GM19193 (cell line): Measurements from ENCODE around the gene TSPAN6.

Experiments
- POLR2A ChIP-seq: IDR thresholded peaks from 4 replicates; pipeline ENCODE4 v1.6.1; 2011; ENCODE audit not compliant: insufficient read depth, insufficient read length; ENCODE audit errors: extremely low read depth

TSPAN6 gene

GRCh38 chrX:100654261-100654660 is 17.7 kb upstream of the TSPAN6 start:
- no peak for TF ChIP-seq POLR2A

GRCh38 chrX:100652266-100652665 is 15.7 kb upstream of the TSPAN6 start:
- no peak for TF ChIP-seq POLR2A

GRCh38 chrX:100650841-100651240 is 14.2 kb upstream of the TSPAN6 start:
- no peak for TF ChIP-seq POLR2A

GRCh38 chrX:100649550-100650356 is 13.1 kb upstream of the TSPAN6 start:
- TF ChIP-seq POLR2A = no peak

DNA sequence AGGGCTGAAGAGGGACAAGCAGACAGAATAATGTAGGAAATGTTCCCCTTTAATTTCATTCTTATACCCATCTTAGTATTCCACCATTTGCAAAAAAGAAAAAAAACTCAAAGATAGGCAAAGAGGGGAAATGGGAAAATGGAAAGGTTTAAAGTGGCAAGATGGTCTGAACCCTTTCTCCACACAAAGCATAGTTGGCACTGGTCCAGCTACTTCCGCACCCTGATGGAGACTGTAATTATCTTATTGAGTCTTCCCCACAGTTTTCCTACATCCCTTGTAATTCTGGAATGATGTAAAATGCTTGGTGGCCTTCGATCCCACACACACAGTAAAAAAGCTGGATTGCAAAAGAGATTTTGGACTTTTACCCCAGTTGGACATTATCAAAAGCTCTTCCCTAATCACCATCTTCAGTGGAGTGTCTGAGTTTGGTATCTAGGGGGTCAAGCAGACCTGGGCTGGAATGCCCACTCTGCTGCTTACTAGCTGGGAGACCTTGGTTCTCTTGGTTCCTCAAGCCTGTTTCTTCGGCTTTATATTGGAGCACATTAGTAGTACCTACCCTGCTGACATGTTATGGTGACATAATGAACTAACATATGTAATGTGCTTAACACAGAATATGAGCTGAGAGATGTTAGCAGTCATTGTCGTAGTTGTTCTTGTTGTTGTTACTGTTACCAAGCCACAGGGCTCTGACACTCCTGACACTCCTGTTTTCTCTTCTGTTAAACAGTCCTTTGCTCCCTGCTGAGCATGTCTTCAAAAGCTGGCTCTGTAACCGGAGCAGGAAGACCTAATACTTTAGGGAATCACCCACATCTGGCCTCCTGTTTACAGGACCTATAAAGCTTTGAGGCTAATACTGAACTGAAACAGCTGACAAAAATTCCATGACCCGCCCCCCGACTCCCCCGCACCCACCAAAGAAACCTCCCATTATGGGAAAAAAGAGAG is 12.1 kb upstream of the TSPAN6 start:
- no peak for TF ChIP-seq POLR2A

- TF ChIP-seq POLR2A = no peak
Observed at GRCh38 chrX:100647739-100648138, 11.1 kb upstream of the TSPAN6 start.

- no peak for TF ChIP-seq POLR2A
Observed at GRCh38 chrX:100647095-100647494, 10.5 kb upstream of the TSPAN6 start.

- no peak for TF ChIP-seq POLR2A
Observed at GRCh38 chrX:100645106-100645505, 8.5 kb upstream of the TSPAN6 start.

GRCh38 chrX:100643956-100644860 is 7.6 kb upstream of the TSPAN6 start, which contains the start of gene SRPX2:
Gene SRPX2, plus strand, starts transcription at chrX:100644199. Its CDS starts 2,124 bp downstream, at chrX:100646323.
- no peak for TF ChIP-seq POLR2A

GRCh38 chrX:100643212-100643611 is 6.6 kb upstream of the TSPAN6 start:
- no peak for TF ChIP-seq POLR2A

DNA sequence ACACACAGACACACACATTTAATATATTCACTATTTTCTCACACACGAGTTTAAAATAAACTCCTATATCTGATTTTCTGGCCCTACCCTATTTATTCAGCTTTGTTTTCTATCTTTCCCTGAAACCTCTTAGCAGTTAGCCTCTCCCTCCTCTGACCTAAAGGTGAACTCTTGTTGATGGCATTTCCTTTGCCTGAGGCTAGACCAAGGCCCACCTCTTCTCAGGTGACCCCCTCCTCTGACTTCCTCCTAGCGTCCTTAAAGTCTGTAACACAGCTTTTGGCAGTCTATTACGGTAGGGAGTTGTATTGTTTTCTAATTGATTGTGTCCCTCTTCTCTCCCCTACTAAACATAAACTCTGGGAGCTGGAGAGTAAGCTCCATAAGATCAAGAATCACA is 5.7 kb upstream of the TSPAN6 start:
- TF ChIP-seq POLR2A = no peak

- TF ChIP-seq POLR2A = no peak
Observed at GRCh38 chrX:100635989-100636320, 651 bp downstream of the TSPAN6 start.

- no peak for TF ChIP-seq POLR2A
Observed at GRCh38 chrX:100635040-100635439, 1.6 kb downstream of the TSPAN6 start.

DNA sequence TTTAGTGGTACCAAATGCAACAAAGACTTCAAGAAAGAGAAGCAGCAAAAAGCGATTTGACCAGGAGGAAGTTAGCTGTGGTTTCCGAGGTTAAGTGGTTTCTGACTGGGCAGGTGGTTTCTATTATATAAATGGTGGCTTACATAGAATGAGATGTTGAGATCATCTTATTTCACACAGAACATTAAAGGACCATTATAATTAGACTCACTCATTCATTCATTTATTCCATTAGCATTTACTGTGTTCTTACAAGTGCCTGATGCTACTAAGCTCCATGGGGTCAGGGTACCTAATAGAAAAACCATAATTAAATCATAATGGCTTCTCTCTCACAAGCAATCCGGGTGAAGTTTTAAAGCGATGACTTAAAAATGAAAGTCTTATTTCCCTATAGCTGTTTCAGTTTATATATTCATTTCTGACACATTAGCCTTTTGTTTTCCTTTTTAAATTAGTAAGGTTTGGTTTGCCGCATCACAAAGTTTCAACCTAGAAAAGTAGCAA is 10.6 kb downstream of the TSPAN6 start:
- TF ChIP-seq POLR2A = no peak
